D341Med (cell line): ENCODE data around the gene COA4.
"Not testable (repeated sequence)": the region's sequence is repeated elsewhere in the genome, so short reads cannot be mapped to it uniquely, and the experiment has no call there.

Source experiments
- DNase-seq: peaks from one replicate; pipeline ENCODE4 v3.0.0; 2012; ENCODE audit warnings: low spot score

Gene COA4

DNA sequence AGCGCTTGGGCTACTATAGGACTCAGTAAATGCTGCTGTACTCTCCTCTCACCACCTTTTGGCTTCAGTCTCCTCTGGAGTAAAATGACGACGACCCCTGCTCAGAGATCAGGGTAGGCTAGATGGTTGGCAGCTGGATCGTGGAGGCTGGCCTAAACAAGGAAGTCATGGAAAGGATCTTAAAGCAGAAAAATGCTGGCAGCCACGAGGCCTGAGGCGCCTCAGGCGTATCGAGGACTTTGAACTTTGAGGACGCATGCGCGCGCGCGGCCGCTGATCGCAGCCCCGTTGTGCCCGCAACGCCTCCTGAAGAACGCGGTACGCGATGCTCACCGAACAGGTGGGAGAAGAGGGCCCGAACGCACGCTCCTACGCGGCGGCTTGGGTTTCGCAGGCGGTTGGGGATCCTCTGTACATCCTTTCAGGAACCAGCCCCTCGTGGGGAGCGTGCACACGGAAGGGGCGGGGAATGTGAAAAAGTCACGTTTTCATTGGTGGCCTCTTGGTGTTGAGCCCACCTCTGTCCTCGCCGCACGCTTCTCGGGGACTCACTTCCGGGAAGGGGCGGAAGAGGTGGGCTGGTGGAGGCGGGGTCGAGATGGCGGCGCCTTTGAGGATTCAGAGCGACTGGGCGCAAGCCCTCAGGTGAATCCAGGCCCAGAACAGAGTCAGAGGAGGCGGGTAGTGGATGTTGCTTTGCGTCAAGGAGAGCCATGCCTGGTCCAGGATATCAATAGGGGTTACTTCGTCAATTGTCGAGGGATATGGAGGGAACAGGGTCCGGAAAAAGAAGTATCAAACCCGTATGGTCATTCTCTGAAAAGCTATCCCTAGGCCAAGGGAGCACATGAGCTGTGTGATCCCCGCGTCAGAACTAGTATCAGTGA, at the start of gene COA4, which contains the start of gene PAAF1:
Gene COA4, minus strand, starts transcription at position 423 of the 887 bp plus-strand sequence. CDS start 3,468 bp downstream, outside the sequence.
Gene PAAF1, plus strand, starts transcription at position 576 of the 887 bp plus-strand sequence. Its CDS starts 23 bp downstream, at position 599.
- peak; percentile 96 for DNase-seq

DNA sequence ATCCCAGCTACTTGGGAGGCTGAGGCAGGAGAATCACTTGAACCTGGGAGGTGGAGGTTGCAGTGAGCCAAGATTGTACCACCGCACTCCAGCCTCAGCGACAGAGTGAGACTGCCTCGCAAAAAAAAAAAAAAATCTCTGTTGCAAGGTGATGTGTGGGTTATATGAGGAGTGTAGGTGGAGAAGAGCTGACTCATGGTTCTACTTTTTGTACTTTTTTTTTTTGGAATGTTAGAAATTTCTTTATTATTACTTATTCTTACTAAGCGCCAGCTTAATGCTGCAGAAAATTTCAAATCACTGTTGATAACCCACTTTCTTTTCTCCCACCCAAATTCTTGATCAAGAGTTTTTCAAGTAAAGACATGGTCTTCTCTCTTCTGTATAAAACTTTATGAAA, 44.5 kb upstream of the COA4 start:
- DNase-seq = no peak

DNA sequence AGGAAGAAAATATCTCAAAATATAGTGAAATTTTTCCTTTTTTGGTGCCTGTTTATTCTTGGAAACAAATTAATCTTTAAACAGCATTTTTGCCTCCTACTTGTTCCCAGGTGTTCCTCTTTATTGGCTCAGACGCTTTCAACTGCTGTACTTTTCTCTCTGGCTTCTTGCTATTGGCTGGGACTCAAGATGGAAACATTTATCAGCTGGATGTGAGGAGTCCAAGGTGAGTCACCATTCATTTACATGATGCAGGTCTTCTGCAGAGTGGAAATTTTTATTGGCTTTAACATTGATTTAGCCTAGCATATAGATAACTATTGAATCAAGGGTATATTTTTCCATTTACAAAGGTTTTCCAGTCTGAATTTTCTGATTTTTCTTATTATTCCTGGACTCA, 39.8 kb upstream of the COA4 start:
- no peak for DNase-seq

DNA sequence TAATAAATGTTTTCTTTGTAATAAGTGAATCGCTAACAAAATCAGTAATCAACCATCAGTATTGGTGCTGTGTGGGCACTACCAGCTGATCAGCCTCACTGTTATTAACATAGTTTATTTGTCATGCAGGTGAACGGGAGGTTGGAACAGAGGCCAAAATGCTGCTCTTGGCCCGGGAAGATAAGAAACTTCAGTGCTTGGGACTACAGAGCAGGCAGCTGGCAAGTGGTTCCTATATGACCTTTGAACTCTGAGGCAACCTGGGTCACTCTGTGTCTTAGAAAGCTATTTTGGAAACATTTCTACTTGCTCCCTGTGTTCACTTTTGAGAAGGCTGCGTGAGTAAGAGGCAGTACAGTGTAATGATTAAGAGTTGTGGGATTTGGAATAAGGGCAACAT, 37.6 kb upstream of the COA4 start:
- DNase-seq = no peak

DNA sequence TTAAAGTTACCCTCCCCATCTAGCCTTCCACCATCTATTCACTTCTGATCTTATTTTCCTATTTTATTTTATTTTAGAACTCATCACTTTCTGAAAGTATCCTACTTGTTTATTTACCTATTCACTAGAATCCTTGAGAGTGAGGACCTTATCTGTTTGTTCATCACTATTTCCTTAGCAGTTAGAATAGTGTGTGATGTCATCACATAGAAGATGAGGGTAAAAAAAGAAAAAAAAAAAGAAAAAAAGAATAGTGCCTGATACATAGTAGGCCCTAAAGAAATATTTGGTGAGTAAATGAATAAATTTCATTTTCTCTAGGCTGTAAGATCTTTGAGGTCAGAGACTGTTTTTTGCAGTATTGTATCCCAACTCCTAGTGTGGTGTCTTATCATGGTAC, 36.8 kb upstream of the COA4 start:
- DNase-seq = no peak

DNA sequence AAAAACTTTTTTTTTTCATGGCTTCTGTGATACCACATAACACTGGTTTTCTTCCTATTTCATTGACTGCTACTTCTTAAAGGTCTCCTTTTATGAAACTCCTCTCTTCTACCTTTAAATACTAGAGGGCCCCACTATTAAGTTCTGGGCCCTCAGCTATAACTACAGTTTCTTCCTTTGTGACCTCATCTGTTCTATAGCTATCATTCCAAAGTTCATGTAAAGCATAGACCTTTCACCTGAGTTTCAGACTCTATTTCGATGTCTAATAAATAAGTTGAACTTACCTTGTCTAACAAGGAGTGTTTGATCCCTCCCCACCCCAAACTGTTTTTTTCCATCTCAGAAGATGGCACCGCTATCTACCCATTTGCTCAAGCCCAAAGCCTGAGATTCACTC, 35.4 kb upstream of the COA4 start:
- DNase-seq = no peak

DNA sequence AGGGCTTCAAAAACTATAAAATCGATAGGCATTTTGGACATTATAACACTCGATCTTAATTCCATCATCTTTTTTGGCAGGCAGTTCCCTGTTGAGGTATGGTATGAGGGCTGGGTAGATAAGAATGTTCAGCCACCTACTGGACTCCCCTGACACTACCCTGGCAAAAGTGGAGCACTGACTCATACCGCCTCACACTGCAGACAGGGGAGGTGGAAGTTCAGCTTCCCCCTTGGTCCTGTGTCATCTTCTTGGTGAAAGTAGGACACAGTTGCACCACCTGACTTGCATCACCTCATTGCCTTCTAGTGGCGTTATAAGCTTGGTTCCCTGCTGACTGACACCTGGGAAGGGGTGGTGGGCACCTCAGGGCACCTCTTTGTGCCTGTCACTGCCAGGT, 30.5 kb upstream of the COA4 start:
- no peak for DNase-seq

DNA sequence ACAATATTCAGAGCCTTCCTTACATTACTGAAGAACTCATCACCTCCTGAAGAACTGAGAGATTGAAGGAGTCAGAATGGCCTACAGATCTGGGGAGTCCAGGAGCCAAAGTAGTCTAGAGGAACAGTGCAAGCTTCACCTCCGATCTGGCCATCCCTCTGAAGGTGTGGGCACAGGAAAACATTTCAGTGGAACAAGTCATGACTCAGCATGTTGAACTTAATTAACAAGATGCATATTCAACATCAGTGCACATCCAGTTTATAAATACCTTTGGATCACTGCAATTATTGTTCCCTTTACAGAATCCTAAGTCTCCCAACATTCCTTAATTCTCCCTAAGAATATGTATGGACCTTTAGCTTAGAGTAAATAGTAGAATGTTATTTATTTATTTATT, 25.7 kb upstream of the COA4 start:
- no peak for DNase-seq

DNA sequence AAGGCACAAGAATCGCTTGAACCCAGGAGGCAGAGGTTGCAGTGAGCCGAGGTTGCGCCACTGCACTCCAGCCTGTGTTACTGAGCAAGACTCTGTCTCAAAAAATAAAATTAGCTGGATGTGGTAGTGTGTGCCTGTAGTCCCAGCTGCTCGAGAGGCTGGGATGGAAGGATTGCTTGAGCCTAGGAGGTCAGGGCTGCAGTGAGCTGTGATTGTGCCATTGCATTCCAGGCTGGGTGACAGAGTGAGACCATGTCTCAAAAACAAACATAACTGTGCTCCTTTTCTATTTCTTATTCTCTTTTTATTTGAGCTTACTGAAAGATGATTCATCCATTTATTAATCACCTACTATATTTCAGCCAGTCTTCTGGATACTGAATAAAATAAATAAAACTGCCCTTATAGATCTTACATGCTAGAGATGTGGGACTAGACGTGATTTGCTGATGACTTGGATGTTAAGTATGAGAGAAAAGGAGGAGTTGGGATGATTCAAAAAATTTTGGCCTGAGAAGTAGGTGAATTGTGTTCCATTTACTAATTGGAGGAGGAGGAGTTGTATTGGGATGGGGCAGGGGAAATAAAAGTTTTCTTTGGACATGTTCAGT, 18.2 kb upstream of the COA4 start:
- DNase-seq = no peak

DNA sequence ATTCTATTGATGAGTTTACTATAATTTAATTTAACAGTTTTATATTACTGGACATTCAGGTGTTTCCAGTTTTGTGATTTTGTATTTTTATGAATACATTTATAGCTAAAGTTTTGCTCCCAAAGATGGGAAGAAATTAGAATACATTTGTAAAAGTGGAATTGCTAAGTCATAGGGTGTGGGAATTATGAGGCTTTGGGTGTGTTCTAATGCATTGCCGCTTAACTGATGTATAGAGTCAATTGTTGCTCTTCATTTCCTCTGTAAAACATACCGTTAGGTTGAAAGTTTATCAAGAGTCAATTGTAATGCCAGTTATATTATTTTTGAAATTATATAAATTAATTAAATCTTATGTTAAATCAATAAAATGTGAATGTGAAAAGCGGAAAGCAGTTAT, 16.4 kb upstream of the COA4 start:
- DNase-seq = no peak

DNA sequence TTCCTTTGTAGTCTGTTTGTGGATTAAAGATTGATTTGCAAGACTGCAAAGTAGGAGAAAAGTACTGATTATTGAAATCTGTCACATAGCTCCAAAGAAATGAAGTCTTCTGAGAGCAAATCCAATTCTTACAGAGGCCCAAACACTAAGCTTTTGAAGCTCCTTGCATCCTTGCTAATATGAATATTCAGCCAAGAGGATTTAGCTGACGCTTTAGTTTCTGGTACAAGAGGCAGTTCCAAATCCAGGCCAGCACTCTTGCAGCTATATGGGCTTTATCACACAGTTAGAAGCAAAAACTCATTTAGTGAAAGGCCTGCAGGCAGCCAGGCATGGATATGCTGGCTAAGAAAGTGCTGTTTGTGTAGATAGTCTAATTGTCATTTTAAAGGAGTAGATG, 12.9 kb upstream of the COA4 start:
- no peak for DNase-seq

DNA sequence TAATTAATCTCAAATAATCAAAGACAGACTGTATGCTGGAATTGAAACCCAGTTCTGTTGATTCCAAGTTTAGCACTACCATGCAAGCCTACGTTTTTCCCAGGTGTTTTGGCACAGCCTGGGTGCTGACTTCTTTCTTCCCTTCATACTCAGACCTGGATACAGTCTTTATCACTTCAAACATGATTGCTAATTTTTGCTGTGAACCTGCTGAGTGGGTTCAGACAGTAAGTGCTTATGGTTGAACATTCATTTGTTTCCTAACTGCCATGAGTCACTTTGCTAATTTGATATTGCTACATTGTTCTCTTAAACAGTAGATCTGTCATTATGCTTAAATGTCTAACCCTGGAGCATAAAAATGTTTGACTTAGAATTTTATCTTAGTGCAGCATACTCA, 12.4 kb upstream of the COA4 start:
- no peak for DNase-seq

DNA sequence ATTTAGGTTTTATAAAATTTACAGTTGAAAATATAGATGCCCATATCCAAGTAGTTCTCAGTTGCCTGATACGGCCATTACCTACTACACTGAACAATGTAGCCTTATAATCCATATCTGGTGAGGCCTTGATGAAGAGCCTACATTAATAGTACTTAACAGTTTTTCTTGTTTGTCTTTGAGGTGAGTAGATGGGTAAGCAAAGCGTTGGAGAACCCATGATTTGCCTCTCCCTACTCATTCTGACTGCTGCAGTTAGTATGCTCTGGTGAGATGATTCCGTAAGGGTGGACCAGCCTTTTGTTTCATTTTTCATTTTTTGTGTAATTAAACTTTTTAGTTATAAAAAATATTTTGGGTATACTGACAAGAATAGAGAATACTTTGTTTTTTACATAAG, 11.6 kb upstream of the COA4 start:
- DNase-seq = no peak

DNA sequence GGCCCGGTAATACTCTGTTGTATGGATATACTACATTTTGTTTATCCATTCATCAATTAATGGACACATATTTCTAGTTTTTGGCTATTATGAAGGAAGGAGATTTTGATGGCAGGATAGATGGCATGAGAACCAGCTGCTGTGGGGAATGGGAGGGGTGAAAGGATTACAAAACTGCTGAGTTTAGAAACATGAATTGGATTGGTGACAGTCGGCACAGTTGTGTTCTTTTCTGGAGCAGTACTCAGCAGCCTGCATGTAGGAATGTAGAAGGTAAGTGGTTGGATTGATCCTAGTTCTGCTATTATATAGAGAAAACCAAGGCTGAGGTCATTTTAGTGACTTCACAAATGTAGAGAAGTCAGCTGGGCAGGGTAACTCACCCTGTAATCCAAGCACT, 7.2 kb upstream of the COA4 start:
- no peak for DNase-seq

DNA sequence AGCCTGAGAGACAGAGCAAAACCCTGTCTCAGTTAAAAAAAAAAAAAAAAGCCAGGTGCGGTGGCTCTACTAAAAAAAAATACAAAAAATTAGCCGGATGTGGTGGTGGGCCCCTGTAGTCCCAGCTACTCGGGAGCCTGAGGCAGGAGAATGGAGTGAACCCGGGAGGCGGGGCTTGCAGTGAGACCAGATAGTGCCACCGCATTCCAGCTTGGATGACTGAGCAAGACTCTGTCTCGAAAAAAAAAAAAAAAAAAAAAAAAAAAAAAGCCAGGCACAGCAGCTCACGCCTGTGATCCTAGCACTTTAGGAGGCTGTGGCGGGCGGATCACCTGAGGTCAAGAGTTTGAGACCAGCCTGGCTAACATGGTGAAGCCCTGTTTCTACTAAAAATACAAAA, 3.8 kb upstream of the COA4 start:
- DNase-seq = not testable (repeated sequence)

DNA sequence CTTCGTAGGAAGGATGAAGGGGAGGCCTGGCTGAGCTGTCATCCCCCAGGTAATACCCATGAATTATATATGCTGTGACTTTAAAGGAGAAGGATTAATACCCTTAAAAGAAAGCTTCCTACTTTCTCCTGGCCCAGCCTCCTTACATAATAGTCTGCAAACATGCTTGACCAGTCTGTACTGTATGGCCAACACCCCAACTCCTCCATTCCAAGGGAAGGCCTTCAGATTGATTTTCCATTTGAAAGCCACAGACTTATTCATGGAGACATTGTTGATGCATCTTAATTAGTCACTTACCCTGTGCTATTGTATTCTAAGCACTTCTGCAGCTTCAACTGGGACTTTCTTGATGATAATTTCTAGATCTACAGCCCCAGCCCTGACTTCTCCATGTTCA, 2.1 kb upstream of the COA4 start:
- no peak for DNase-seq

DNA sequence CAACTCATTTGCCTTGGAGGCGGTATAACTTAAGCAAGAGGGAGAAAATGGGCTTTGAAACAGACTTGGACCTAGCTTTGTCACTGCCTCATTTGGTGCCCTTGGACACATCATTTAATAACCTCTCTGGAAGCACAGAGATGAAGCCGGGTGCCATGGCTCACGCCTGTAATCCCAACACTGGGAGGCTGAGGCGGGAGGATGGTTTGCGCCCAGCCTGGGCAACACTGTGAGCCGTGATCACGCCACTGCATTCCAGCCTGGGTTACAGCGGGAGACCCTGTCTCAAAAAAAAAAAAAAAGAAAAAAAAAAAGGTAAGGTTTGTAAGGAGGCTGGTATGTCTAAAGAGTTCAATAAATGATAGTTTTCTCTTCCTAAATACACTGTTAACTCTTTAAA, 806 bp downstream of the COA4 start:
- DNase-seq = no peak

DNA sequence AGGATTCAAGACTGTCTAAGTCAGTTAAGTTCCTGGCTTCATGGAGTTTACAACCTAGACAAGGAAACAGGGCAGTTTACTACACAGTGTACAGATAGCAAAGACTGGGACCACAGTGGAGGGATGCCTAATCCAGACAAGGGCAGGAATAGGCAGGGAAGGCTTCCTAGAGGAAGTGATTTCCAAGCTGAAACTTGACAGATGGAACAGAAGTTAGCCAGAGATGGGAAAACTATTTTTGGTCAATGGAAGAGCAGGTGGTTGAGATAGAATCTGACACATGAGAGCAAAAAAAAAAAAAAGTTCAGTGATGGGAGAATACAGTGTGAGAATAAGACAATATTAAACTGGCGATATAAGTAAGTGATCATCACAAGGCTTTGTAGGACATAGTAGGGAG, 1.3 kb downstream of the COA4 start:
- no peak for DNase-seq

DNA sequence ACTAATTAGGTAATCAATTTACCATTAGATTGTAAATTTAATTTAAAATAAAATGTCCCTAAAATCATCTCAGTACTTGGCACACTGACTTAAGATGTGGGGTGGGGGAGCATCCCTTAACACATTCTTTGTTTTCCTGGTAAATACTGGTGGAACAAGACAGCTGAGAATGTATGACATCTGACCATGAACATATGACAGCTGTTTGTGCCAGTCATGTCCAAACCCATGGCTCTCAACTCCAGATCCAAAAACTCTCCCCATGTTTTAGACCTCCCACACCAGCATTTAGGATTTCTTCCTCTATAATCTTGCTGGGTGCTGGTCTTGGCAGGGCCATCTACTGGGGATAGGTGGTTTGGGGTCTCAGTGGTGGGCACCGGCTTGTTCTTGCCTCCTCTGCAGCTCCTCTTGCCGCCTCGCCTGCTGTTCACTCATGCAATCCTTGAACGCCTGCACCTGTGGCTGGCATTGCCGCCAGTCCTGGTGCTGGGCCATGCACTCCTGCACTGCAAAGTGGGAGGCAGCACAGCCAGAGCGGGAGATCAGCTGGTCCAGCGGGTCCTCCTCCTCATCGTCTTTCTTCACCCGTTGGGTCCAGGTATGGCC, 3.8 kb downstream of the COA4 start:
- no peak for DNase-seq

DNA sequence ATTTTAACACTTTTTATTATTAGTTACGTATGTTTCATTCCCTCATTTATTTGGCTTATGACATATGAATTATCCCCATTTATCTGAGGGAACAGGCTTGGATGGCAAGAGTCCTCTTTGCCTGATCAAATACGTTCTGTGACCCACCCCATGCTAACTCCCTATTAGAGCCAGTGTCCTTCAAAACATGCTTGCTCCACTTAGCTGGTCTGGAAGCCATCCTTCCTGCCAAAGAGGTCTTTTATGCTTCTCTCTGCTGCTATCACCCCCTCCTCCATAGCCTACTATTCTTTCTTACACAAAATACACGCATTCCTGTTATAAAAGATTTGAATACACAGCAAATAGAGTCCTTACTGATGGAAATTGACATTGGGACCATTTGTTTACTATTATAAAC, 6.4 kb downstream of the COA4 start:
- DNase-seq = no peak

DNA sequence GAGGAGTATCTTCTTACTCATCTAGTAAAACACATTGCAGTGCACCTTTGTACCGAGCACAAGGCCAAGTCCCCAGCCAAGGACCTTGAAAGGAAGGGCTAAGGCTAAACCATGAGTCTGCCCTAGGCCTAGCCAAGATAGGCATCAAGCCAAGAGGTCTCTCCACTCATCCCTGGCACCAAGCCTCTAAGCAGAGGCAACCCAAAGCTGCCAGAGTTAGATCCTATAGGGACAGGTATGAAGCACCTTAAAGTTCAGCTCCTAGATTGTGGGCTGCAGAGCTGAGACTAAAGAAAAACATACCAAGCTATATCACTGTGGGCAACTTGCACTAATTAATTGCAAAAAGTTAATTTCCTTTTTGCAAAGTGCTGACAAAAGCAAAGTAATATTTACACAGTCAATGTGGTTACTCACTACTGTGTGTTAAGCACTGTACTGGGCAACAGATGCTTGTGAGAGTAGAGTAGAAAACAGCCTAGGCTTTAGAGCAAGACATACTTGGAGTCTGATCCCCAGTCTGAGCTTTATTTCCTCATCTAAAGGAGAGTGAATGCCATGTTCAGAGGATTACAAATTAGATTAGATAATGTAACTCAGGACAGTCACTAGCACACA, 7.2 kb downstream of the COA4 start:
- no peak for DNase-seq

DNA sequence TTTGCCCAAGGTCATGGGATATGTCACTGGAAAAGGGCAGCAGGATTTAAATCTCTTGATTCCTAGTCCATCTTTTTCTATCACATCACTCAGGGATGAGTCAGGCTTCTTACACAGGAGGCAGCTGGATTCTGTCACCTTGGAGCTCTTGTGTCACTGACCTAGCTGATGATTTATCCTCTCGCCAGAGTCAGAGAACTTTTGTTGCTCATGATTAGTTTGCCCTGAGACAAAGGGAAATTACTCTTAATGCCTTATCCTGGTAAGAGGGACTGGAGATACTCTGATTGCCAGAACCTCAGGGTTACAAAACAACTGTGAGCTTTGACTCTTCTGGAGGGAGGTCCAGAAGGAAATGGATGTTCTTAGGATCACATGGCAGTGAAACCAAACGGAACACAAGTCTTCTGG, 10.1 kb downstream of the COA4 start:
- DNase-seq = no peak

DNA sequence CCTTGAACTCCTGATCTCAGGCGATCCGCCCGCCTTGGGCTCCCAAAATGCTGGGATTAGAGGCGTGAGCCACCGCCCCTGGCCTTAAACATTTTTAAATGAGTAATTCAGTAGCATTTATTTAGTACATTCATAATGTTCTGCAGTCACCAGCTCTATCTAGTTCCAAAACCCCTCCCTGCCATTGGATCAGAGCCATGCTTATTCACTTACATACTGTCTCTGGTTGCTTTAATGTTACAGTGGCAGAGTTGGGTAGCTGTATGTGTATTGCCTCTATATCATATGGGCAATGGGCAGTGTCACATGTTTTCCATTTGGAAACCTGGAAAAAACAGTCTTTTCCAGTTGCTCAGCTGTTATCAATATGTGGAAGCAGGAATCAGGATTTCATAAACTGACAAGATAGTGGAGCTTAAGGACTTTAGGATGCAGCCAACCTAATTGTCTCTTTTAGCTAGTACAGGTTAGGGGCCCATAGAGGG, 10.5 kb downstream of the COA4 start:
- DNase-seq = no peak
